ENCODE data around the gene MOV10.

- TF ChIP-seq, protein P1, sequence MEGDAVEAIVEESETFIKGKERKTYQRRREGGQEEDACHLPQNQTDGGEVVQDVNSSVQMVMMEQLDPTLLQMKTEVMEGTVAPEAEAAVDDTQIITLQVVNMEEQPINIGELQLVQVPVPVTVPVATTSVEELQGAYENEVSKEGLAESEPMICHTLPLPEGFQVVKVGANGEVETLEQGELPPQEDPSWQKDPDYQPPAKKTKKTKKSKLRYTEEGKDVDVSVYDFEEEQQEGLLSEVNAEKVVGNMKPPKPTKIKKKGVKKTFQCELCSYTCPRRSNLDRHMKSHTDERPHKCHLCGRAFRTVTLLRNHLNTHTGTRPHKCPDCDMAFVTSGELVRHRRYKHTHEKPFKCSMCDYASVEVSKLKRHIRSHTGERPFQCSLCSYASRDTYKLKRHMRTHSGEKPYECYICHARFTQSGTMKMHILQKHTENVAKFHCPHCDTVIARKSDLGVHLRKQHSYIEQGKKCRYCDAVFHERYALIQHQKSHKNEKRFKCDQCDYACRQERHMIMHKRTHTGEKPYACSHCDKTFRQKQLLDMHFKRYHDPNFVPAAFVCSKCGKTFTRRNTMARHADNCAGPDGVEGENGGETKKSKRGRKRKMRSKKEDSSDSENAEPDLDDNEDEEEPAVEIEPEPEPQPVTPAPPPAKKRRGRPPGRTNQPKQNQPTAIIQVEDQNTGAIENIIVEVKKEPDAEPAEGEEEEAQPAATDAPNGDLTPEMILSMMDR (IDR thresholded peaks at IDR 0.05), result no peak
- no peak for TF ChIP-seq EZH2 (IDR thresholded peaks at IDR 0.05; ENCODE audit: borderline replicate concordance, insufficient read depth, low read depth, low read length, poor library complexity, severe bottlenecking)
Observed at GRCh38 chr1:112698366-112699310, 24.2 kb downstream of the MOV10 start.
